ENCODE results near the gene ERP29.
"Not testable (repeated sequence)": the region's sequence is repeated elsewhere in the genome, so short reads cannot be mapped to it uniquely, and the experiment has no call there.

The ERP29 gene

DNA sequence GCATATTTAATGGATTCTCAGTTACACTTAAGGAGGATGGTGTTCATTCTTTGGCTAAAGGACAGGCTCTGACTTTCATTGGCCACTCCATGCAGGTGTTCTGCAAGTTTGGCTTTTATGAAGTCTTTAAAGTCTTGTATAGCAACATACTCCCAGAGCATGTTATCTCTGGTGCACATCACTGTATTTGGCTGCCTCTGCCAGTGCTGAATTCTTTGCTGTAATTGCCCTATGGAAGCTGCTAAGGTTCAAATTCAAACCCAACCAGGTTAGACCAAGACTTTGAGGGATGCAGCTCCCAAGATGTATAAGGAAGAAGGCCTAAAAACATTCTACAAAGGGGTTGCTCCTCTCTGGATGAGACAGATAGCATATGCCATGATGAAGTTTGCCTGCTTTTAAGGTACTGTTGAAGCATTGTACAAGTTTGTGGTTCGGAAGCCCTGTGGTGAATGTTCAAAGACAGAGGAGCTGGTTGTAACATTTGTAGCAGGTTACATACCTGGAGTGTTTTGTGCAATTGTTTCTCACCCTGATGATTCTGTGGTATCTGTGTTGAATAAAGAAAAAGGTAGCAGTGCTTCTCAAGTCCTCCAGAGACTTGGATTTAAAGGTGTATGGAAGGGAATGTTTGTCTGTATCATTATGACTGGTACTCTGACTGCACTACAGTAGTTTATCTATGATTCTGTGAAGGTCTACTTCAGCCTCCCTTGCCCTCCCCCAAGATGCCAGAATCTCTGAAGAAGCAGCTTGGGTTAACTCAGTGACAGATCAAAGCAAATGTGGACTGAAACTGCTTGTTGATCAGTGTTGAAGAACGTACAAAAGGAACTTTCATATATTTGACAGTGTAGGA lies 19.7 kb upstream of the ERP29 start:
- FAIRE-seq (no peak), DNase-seq (ENCODE audit: insufficient read length, low spot score) (no peak)
- TF ChIP-seq, protein P1, sequence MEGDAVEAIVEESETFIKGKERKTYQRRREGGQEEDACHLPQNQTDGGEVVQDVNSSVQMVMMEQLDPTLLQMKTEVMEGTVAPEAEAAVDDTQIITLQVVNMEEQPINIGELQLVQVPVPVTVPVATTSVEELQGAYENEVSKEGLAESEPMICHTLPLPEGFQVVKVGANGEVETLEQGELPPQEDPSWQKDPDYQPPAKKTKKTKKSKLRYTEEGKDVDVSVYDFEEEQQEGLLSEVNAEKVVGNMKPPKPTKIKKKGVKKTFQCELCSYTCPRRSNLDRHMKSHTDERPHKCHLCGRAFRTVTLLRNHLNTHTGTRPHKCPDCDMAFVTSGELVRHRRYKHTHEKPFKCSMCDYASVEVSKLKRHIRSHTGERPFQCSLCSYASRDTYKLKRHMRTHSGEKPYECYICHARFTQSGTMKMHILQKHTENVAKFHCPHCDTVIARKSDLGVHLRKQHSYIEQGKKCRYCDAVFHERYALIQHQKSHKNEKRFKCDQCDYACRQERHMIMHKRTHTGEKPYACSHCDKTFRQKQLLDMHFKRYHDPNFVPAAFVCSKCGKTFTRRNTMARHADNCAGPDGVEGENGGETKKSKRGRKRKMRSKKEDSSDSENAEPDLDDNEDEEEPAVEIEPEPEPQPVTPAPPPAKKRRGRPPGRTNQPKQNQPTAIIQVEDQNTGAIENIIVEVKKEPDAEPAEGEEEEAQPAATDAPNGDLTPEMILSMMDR (IDR thresholded peaks at IDR 0.05; ENCODE audit: insufficient read depth, missing control alignments), result no peak

DNA sequence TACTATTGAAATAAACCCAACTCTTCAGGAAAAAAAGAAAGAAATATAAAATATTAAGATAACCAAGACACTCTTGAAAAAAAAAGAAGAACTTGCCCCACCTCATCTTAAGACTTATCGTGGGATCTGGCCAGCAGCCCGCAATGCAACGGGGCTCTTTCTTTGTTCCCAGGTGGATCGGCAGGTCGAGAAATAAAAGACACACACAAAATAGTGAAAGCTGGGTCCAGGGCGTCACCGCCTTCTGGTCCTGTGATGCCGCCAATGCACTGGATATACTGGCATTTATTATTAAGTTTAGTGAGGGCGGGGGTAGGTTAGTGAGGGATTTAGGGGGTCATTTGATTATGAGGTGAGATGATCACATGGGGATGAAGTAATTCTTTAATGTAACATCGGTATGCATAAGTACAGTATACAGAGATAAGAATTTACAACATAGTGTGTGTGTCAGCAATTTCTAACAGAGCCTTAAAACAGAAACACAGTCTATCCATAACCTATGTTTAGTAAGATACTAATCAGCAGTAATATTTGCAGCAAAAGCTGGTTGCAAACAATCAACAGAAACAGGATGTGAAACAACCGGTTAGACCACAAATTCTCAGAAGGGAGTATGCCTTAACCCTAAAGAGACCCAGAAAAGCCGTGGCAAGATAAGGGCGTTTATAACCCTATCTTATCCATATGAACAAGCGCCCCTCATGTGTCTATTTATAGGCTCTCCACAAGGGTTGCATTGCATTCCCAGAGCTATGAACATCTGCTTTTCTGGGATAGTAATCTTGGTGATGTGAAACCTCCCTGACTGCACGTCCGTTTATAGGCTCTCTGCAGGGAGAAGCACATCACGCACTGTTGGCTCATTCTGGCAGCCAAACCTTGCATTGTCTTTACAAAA lies 18.8 kb upstream of the ERP29 start:
- DNase-seq (ENCODE audit: insufficient read length, low spot score); FAIRE-seq: not testable (repeated sequence)

DNA sequence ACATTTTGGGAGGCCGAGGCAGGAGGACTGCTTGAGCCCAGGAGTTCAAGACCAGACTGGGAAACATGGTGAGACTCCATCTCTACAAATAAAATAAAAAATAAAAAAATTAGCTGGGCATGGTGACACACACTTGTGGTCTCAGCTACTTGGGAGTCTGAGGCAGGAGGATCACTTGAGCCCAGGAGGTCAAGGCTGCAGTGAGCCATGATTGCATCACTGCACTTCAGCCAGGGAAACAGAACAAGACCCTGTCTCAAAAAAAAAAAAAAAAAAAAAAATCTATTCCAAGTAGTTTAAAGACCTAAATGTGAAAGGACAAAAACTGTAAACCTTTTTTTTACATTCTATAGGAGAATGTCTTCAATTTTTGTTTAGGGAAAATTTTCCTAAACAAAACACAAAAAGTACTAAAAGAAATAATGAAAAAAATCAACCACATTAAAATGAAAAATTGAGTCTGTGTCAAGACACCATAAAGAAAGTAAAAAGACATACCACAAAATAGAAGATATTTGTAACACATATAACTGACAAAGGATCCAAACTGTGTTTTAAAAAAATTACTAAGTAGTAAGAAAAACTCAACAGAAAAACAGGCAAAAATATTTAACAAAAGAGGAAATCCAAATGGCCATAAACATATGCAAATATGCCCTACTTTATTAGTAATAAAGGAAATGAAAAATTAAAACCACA lies 17.3 kb upstream of the ERP29 start:
- DNase-seq (ENCODE audit: insufficient read length, low spot score), result no peak
- TF ChIP-seq, protein P1 (IDR thresholded peaks at IDR 0.05; ENCODE audit: insufficient read depth, missing control alignments), result no peak
- no peak for FAIRE-seq

DNA sequence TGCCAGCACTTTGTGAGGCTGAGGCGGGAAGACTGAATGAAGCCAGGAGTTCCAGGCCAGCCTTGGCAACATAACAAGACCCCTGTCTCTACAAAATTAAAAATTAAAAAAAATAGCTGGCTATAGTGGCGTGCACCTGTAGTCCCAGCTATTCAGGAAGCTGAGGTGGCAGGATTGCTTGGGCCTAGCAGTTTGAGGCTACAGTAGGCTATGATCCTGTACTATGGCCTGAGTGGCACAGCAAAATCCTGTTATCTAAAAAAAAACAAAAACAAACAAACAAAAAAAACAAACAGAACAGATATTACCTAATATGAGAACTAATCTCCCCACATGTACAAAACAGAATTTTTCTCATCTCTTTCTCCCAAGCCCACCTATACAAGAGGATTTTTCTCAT lies 15.9 kb upstream of the ERP29 start:
- TF ChIP-seq, protein P1 (IDR thresholded peaks at IDR 0.05; ENCODE audit: insufficient read depth, missing control alignments), result no peak
- FAIRE-seq (no peak), DNase-seq (ENCODE audit: insufficient read length, low spot score) (no peak)

DNA sequence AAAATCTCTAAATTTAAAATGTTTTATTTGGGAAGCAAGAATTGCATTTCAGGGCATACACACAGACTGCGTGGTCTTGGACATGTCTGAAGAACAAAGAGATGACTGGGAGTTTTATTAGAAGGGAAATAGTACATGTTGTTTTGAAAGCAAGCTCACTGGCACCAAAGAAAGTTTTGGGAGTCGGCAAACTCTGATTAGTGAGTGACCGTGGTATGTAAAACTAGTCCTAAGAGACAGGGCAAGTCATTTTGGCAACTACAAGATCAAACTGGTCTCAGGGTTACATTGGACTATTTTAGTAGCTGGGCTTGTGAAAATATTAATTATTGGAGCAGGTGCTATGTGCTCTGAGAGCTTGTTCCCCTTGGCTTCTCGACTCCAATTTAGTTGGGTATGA lies 15.2 kb upstream of the ERP29 start:
- FAIRE-seq (no peak), DNase-seq (ENCODE audit: insufficient read length, low spot score) (no peak)
- TF ChIP-seq, protein P1 (IDR thresholded peaks at IDR 0.05; ENCODE audit: insufficient read depth, missing control alignments), result no peak

DNA sequence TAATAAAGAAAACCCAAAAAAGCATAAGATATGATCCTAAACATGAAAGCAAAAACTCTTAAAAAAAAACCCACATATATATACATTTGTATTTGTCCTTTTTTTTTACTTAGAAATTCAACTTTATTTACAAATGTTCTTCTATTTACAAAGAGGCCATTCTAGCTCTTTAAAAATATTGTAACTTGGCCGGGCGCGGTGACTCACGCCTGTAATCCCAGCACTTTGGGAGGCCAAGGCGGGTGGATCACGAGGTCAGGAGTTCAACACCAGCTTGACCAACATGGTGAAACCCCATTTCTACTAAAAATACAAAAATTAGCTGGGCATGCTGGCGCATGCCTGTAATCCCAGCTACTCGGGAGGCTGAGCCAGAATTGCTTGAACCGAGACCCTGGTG lies 14.1 kb upstream of the ERP29 start:
- FAIRE-seq; DNase-seq (ENCODE audit: insufficient read length, low spot score): not testable (repeated sequence)

DNA sequence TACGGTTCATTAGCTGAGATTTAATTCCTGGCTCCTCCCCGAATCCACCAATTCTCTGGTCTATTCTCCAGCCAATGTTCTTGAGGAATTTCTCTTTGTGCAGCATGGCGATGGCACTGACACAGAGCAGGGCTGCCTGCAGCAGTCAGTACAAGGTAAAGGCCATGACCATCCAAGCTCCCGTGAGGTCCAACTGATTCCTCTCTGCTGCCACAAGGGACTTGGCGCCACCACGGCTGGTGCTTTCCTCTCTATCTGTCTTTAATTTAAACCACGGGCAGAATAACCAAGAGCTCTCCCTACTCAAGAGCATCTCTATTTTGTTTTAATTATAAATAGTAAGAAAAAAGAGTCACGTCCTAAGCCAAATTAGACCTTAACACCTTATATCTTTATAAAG lies 12.4 kb upstream of the ERP29 start:
- FAIRE-seq, result no peak
- TF ChIP-seq, protein P1 (IDR thresholded peaks at IDR 0.05; ENCODE audit: insufficient read depth, missing control alignments), result no peak
- no peak for DNase-seq (ENCODE audit: insufficient read length, low spot score)
